ENCODE data around the gene HOXA5.
A peak's percentile ranks its signal among the peaks of the same experiment; 100 is the strongest.

The HOXA5 gene

DNA sequence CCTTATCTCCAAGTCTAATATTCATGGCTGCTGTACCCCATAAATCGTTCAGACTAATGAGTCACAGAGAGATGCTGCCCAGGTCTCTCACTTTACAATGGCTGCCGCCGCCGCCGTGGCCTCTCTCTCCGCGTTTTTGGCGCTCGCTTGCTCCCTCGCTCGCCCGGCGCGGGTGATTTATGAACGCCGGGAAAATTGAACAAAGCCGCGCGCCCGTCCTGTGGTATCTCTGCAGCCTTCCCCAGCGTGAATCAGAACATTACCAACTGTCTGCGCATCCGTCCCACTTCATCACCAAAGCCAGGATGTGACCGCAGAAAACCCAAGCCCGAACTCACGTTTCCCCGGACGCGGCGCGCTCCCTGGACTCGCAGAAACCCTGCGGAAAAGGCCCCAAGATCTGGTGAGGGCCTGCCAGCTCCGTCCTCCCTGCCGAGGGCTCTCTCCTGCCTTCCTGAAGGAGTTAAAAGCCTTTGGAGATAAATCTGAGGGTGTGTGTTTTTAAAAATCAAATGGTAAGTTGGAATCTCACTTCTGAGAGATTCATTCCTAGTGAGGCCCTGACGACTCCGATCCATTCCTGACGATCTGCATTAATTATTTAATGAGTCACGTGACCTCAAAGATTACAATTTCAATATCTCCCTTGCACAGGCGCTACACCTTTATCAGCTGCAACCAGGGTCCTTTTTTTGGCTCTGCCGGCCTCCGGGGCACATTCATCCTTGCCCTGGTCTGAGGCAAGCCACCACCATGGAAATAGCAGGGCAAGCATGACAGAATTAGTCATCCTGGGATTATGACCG, 19.2 kb downstream of the HOXA5 start:
- H3K4me3 Mint-ChIP-seq: peak overlapping the region; percentile 90 to 93 (median 91)
- H3K9me3 Mint-ChIP-seq: no peaks in the 10 kb centered on the region
- H3K27ac Mint-ChIP-seq: peak overlapping the region; percentile 98 to 100 (median 99)
- H3K36me3 Mint-ChIP-seq (ENCODE audit: low read depth): peaks cover 87% of the 10 kb centered on the region
- peaks cover 98% of the 10 kb centered on the region for H3K4me1 Mint-ChIP-seq
- TF ChIP-seq, protein P1, sequence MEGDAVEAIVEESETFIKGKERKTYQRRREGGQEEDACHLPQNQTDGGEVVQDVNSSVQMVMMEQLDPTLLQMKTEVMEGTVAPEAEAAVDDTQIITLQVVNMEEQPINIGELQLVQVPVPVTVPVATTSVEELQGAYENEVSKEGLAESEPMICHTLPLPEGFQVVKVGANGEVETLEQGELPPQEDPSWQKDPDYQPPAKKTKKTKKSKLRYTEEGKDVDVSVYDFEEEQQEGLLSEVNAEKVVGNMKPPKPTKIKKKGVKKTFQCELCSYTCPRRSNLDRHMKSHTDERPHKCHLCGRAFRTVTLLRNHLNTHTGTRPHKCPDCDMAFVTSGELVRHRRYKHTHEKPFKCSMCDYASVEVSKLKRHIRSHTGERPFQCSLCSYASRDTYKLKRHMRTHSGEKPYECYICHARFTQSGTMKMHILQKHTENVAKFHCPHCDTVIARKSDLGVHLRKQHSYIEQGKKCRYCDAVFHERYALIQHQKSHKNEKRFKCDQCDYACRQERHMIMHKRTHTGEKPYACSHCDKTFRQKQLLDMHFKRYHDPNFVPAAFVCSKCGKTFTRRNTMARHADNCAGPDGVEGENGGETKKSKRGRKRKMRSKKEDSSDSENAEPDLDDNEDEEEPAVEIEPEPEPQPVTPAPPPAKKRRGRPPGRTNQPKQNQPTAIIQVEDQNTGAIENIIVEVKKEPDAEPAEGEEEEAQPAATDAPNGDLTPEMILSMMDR (IDR thresholded peaks at IDR 0.05; ENCODE audit: unreplicated experiment in 3 of 3): no peak
- peaks cover 5% of the 10 kb centered on the region for H3K27me3 Mint-ChIP-seq (ENCODE audit: low read depth)

DNA sequence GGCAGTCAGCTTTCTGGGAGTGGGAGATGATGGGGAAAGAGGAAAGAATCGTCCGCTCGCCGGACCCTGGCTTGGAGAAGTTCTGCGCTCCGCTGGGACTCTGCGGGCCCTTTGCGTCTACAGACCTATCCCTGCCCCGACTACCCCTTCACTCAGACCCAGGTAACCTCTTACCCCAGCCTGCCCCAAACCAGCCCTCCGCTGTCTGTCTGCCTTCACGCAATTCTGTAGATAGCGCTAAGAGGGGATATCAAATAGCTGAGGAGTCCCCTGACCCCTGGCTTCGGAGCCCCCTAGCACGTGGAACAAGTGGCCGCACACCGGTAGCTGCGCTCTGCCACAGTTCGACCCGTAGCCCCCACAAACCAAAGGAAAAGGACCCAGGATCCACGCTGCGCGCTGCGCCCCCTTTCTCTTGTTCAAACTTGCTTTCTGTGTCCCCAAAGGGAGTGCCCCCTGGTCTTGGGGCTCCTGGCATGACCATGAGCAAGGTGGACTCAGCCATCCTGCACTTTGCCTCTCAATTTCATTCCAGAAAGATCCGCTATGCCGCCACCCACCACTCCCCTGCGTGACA, 19.9 kb downstream of the HOXA5 start:
- Mint-ChIP-seq H3K36me3 (ENCODE audit: low read depth) (peaks cover 88% of the 10 kb centered on the region), H3K4me1 (peaks cover 98% of the 10 kb centered on the region), H3K4me3 (peak overlapping the region; percentile 90 to 93 (median 91)), H3K27ac (peak overlapping the region; percentile 98 to 100 (median 99)), H3K9me3 (no peaks in the 10 kb centered on the region), H3K27me3 (ENCODE audit: low read depth) (peaks cover 3% of the 10 kb centered on the region)
- TF ChIP-seq, protein P1 (IDR thresholded peaks at IDR 0.05; ENCODE audit: unreplicated experiment in 3 of 3): no peak

DNA sequence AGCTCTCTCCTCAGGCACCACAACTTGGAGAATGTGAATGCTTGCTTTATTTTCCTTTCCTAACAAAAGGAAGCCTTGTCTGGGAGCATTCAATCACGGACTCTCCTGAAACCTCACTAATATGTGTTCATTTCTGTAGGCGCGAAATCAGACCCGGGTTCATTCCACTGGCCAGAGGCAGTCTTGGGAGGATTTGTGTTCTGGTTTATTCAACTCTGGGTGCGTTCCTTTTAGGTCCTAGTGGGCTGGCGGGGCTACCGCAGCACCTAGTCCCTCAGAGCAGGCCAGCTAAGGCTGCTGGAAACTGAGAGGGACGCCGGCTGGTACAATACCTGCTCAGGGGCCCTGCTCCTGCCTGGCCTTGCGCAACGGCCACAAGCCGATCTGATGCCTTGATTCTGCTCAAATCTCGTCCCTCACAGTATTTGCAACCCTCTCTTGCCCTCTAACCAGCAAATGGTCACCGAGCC, 20.4 kb downstream of the HOXA5 start:
- Mint-ChIP-seq H3K4me1 (peaks cover 98% of the 10 kb centered on the region), H3K9me3 (no peaks in the 10 kb centered on the region), H3K36me3 (ENCODE audit: low read depth) (peaks cover 88% of the 10 kb centered on the region), H3K27me3 (ENCODE audit: low read depth) (peaks cover 7% of the 10 kb centered on the region), H3K4me3 (peak overlapping the region; percentile 90 to 93 (median 91)), H3K27ac (peak overlapping the region; percentile 98 to 100 (median 99))
- TF ChIP-seq, protein P1 (IDR thresholded peaks at IDR 0.05; ENCODE audit: unreplicated experiment in 3 of 3): no peak

DNA sequence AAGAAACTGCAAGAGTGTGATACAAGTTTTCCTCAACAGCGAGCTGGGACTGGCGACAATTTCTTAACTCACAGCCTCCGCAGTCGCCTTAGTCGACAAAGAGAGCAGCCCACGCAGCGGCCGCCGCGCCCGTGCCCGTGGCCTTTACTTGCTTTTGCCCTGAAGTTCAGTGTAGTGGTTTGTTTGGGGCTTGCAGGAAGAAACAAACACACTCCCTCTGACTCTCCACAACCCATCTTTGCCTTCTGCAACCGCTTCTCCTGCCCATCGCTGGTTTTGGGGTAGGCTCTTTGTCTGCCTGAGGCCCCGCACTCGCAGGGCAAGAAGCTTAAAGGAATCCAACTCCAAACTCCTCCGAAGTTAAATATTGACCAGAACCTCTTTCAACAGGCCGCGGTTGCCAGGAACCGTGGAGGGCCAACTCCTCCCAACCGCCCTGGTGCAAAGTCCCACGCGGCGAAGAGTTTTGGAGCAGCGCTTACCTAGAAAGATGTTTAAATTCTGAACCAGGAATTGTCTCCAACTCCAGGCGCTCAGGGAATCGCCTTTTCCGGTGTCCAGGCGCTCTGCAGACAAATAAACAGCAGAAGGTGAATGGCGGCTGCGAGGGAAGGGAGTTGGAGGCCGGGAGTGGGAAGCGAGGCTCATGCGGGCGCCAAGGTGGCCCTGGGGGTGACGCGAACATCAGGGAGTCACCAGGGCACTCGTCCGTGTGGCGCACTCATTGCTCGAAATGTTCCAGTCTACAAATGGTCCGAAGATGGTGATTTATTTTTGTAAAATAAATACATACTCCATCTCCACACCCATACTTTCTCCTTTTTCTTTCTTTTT, 21.2 kb downstream of the HOXA5 start:
- H3K9me3 Mint-ChIP-seq: no peaks in the 10 kb centered on the region
- peaks cover 94% of the 10 kb centered on the region for H3K4me1 Mint-ChIP-seq
- TF ChIP-seq, protein P1 (IDR thresholded peaks at IDR 0.05; ENCODE audit: unreplicated experiment in 3 of 3): no peak
- peak overlapping the region; percentile 90 to 93 (median 91) for H3K4me3 Mint-ChIP-seq
- peaks cover 85% of the 10 kb centered on the region for H3K36me3 Mint-ChIP-seq (ENCODE audit: low read depth)
- H3K27ac Mint-ChIP-seq: peak overlapping the region; percentile 98 to 100 (median 99)
- peaks cover 9% of the 10 kb centered on the region for H3K27me3 Mint-ChIP-seq (ENCODE audit: low read depth)

DNA sequence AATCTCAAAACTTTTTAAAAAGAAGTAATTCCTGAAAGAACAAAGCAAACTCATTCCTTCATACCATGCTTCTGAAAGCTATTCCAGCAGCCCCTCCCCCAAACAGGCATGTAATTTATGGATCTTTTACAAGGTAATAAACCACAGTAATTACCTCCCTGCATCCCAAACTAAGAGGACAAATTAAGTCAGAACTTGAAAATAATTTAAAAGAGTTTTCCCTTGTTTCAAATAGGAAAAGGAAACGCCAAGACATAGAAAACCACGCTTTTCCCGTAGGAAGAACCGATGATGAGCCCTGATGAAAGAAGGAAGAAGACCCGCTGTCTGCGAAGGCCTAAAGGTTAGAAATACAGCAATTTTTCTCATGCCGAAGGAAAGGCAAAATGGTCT, 21.8 kb downstream of the HOXA5 start:
- TF ChIP-seq, protein P1 (IDR thresholded peaks at IDR 0.05; ENCODE audit: unreplicated experiment in 3 of 3): no peak
- peaks cover 90% of the 10 kb centered on the region for H3K4me1 Mint-ChIP-seq
- peaks cover 9% of the 10 kb centered on the region for H3K27me3 Mint-ChIP-seq (ENCODE audit: low read depth)
- H3K36me3 Mint-ChIP-seq (ENCODE audit: low read depth): peaks cover 81% of the 10 kb centered on the region
- peak overlapping the region; percentile 98 to 100 (median 99) for H3K27ac Mint-ChIP-seq
- H3K9me3 Mint-ChIP-seq: no peaks in the 10 kb centered on the region
- peak overlapping the region; percentile 90 to 93 (median 91) for H3K4me3 Mint-ChIP-seq

All from nephron (organoid).